Measurements from ENCODE around the gene MECP2.
A peak's percentile ranks its signal among the peaks of the same experiment; 100 is the strongest.

Gene MECP2

DNA sequence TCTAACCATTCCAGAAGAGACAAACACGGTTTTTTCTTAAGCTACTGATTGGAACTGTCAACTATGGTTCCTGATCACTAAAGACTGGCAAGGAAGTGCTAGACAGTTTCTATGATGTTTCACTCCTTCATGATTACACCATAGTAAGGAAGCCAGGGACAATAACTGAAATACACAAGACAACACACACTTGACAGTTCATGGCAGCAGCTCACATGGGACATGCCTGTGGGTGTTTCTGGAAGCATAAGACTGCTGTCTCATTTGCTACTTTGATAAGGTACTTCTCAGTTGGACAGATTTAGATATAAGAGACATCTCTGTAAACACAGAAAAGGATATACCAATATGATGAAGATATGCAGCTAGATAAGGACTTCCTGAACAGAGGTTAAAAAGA is 69.5 kb downstream of the MECP2 start:
- DNase-seq (ENCODE audit: low spot score in 2 of 2) (no peak), ATAC-seq (ENCODE audit: low read depth) (no peak)
- H3K4me1 Mint-ChIP-seq: peaks cover 2% of the 10 kb centered on the region
- H3K4me3 Mint-ChIP-seq: no peak overlapping the region
- no peak overlapping the region for H3K27ac Mint-ChIP-seq
- H3K36me3 Mint-ChIP-seq: peaks cover 8% of the 10 kb centered on the region
- H3K9me3 Mint-ChIP-seq: no peaks in the 10 kb centered on the region
- no peaks in the 10 kb centered on the region for H3K27me3 Mint-ChIP-seq

DNA sequence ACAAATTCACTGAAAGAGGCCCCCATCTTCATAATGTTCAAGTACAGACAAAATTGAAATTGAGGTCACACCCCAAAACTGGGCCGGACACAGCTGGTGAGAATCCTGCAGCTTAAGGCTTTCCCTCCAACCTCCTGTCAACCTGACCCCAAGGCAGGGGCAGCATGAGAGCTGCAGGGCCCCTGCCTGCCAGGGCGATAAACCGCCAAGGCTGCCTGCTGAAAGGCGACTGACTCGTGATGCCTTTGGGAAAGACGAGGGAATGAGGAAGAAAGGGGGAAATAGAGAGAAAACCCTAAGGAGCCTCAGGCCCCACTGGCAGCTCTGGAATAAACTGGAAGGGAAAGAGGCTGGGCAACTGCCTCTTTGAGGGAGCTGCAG is 70.5 kb downstream of the MECP2 start:
- Mint-ChIP-seq H3K27ac (no peak overlapping the region), H3K27me3 (no peaks in the 10 kb centered on the region), H3K4me3 (no peak overlapping the region), H3K36me3 (peaks cover 7% of the 10 kb centered on the region), H3K9me3 (no peaks in the 10 kb centered on the region), H3K4me1 (peaks cover 2% of the 10 kb centered on the region)
- ATAC-seq (ENCODE audit: low read depth) (no peak), DNase-seq (ENCODE audit: low spot score in 2 of 2) (no peak)

GRCh38 chrX:154026136-154027021 is 71.1 kb downstream of the MECP2 start:
- Mint-ChIP-seq H3K9me3 (no peaks in the 10 kb centered on the region), H3K27me3 (no peaks in the 10 kb centered on the region), H3K36me3 (peaks cover 7% of the 10 kb centered on the region), H3K27ac (no peak overlapping the region), H3K4me1 (peaks cover 2% of the 10 kb centered on the region), H3K4me3 (no peak overlapping the region)
- DNase-seq (ENCODE audit: low spot score in 2 of 2): no peak
- ATAC-seq (ENCODE audit: low read depth): no peak

- H3K27me3 Mint-ChIP-seq: no peaks in the 10 kb centered on the region
- peaks cover 5% of the 10 kb centered on the region for H3K4me1 Mint-ChIP-seq
- ATAC-seq (ENCODE audit: low read depth) (no peak), DNase-seq (ENCODE audit: low spot score in 2 of 2) (no peak)
- no peak overlapping the region for H3K27ac Mint-ChIP-seq
- H3K36me3 Mint-ChIP-seq: peaks cover 7% of the 10 kb centered on the region
- H3K4me3 Mint-ChIP-seq: no peak overlapping the region
- no peaks in the 10 kb centered on the region for H3K9me3 Mint-ChIP-seq
Measured at GRCh38 chrX:154025230-154025629, 72.3 kb downstream of the MECP2 start.

DNA sequence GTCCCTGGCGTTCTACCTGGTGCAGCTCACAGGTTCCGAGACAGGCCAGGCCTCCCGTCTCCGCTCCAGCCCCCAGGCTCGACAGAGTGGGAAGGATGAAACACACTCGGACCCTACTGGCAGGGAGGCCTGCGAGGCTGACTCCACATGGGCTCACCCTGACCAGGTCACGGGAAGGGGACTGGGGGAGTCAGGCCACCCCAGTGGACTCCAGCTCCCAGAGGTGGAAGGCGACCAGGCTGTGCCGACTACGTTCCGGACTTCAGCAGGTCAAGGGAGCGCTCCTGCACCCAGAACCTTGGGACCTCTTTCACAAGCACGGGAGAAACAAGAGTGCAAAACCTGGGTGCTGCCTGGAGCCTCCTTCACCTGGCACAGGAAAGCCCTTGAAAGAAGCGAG is 73.2 kb downstream of the MECP2 start:
- DNase-seq (ENCODE audit: low spot score in 2 of 2) (no peak), ATAC-seq (ENCODE audit: low read depth) (no peak)
- H3K4me1 Mint-ChIP-seq: peaks cover 5% of the 10 kb centered on the region
- no peak overlapping the region for H3K4me3 Mint-ChIP-seq
- peaks cover 7% of the 10 kb centered on the region for H3K36me3 Mint-ChIP-seq
- H3K27ac Mint-ChIP-seq: no peak overlapping the region
- no peaks in the 10 kb centered on the region for H3K9me3 Mint-ChIP-seq
- H3K27me3 Mint-ChIP-seq: no peaks in the 10 kb centered on the region

- H3K4me3 Mint-ChIP-seq: no peak overlapping the region
- DNase-seq (ENCODE audit: low spot score in 2 of 2): no peak
- no peak for ATAC-seq (ENCODE audit: low read depth)
Measured at GRCh38 chrX:154023276-154024000, 74.1 kb downstream of the MECP2 start.

DNA sequence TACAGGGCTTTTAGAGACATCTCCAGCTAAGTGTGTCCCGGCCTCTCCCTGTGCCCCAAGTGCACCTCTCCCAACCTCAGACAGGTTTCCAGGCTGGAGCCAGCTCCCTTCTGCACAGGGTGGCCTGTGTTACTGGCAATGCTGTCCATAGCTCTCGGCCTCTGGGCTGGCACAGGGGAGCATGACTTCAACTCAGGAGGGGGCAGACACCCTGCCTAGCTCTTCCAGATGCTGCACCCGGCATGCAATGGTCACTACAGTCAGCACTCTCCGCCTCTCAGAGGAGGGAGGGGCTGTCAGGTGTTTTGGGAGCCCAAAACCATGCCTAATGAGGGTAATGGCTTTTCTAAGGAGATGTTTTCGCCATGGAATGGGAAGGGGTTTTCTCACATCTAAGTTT is 75.4 kb downstream of the MECP2 start:
- Mint-ChIP-seq H3K27me3 (no peaks in the 10 kb centered on the region), H3K9me3 (no peaks in the 10 kb centered on the region), H3K4me3 (no peak overlapping the region), H3K27ac (no peak overlapping the region), H3K36me3 (no peaks in the 10 kb centered on the region), H3K4me1 (peaks cover 5% of the 10 kb centered on the region)
- no peak for DNase-seq (ENCODE audit: low spot score in 2 of 2)
- no peak for ATAC-seq (ENCODE audit: low read depth)

More at GRCh38 chrX:154023276-154024000, 74.1 kb downstream of the MECP2 start:
- H3K27ac Mint-ChIP-seq: no peak overlapping the region
- H3K9me3 Mint-ChIP-seq: no peaks in the 10 kb centered on the region
- H3K27me3 Mint-ChIP-seq: no peaks in the 10 kb centered on the region
- H3K4me1 Mint-ChIP-seq: peaks cover 5% of the 10 kb centered on the region
- H3K36me3 Mint-ChIP-seq: peaks cover 3% of the 10 kb centered on the region

DNA sequence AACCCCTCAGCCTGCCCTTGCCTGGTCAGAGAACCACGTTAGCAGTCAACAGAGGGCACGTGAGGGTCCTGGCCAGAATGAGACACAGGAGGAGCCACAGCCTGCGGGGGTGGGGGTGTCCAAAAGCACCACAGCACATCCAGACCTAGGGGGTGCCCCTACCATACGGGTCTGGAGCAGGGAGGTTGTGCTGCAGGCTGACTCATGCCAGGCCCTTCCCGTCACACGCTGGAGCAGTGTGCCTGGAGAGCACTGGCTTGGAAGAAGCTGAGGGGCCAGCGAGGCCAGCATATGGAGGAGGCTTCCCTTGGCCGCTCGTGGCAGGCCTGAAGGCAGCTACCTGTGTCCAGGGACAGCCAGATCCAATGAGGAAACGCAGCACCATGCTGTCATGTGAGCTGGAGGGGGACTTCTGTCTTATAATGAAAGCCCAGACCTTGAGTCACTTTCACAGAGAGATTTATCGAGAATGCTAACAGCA is 76.3 kb downstream of the MECP2 start:
- Mint-ChIP-seq H3K9me3 (no peaks in the 10 kb centered on the region), H3K4me3 (no peak overlapping the region), H3K27me3 (no peaks in the 10 kb centered on the region), H3K4me1 (peaks cover 5% of the 10 kb centered on the region), H3K27ac (no peak overlapping the region), H3K36me3 (no peaks in the 10 kb centered on the region)
- DNase-seq (ENCODE audit: low spot score in 2 of 2): no peak
- no peak for ATAC-seq (ENCODE audit: low read depth)

DNA sequence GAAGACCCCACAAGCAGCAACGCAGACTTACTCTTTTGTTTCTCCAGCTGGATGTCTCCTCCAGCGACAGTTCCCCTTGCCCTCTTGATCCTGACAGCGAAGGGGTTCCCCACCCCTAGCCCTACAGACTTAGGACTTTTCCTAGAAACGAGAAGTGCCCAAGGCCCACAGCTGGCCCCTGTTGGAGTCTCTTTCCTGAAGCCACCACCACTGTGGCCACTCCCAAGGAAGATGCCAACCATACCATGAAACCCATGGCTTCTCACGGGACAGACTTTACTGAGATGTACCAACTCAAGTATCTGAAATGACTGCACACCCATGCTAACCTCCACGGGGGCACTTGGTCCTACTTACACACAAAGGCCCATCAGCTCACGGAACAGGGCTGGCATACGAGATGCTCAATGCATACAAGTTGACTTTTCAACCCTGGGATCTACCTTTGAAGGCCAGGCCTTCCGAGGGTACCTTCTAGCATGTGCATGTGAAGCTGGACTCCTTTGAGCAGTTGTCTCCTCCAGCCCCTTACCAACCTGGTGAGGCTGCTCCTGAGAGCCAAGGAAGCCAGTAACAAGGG is 76.9 kb downstream of the MECP2 start:
- H3K27me3 Mint-ChIP-seq: no peaks in the 10 kb centered on the region
- H3K4me3 Mint-ChIP-seq: peak overlapping the region; percentile 91
- no peaks in the 10 kb centered on the region for H3K36me3 Mint-ChIP-seq
- DNase-seq (ENCODE audit: low spot score in 2 of 2) (no peak), ATAC-seq (ENCODE audit: low read depth) (no peak)
- no peaks in the 10 kb centered on the region for H3K9me3 Mint-ChIP-seq
- peak overlapping the region; percentile 75 for H3K27ac Mint-ChIP-seq
- peaks cover 9% of the 10 kb centered on the region for H3K4me1 Mint-ChIP-seq

DNA sequence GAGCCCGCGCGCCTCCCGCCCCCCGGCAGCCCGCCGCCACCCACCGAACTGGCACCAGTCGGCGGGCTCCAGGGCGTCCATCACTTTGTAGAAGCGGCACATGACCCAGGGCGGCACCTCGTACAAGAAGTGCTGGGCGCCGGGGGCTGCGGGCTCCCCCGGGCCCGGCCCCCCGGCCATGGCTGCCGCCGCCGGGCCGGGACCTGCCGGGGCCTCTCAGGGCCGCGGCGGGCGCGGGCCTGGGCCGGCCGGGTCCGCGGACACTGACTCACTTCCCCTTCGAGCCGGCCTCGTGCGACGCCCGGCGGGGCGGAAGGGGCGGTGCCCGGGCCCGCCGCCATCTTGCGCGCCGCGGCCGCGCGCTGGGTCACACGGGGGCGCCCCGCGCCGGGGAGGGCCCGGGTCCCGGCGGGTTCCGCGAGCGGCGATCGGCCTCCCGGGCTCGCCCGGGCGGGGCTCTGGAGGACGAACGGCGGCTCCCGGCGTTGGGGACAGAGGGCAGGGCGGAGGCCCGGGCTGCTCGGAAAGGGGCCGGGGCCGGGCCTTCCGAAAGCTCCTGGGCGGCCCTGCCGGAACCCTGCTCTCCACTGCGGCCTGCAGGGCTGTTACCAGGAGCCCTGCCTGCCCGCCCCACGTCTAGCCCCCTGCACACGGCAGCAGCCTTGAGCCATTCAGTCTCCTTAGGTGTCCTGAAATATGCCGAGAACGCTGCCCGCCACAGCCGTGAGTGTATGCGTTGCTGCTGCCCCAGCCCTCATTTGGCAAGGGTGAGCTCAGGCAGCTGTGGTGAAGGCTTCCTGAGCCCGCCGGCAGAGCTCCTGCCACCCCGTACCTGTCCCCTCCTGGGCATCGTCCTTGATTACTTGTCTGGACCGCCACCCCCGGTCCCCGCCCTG is 77.6 kb downstream of the MECP2 start, which contains the start of gene IRAK1:
Gene IRAK1, minus strand, starts transcription at position 270 of the 896 bp plus-strand sequence. Its CDS starts 90 bp downstream, at position 180.
- DNase-seq (ENCODE audit: low spot score in 2 of 2): peak; percentile 24 to 47
- Mint-ChIP-seq H3K27ac (peak within 1 kb of the TSS; percentile 86), H3K9me3 (no peaks in the 10 kb centered on the region), H3K4me1 (peaks cover 11% of the 10 kb centered on the region), H3K4me3 (peak within 1 kb of the TSS; percentile 91), H3K27me3 (no peaks in the 10 kb centered on the region), H3K36me3 (peaks cover 3% of the 10 kb centered on the region)
- ATAC-seq (ENCODE audit: low read depth): peak; percentile 83

DNA sequence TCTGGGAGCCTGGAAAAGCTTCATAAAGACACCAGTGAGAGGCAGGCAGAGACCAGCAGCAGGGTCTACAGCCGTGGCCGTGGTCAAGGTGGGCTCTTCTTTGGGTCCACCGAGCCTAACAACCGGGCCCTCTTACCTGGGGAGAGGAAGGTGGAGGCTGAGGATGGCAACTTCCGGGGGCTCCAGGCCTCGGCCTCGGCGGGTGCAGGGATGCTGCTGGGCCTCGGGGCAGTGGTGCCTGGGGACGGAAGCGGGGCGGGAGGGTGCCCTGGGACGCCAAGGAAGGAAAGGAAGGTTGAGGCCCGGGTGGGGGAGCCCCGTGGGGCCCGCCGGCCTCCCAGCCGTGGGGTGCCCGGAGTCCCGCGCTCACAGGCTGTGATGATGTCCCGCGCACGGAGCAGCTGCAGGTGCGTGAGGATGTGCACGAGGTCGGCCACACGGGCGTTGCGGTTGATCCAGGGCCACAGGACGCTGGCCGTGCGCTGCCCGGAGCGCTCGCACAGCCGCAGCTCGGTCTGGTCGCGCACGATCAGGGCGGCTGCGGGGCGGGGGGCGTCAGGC is 78.4 kb downstream of the MECP2 start:
- peak; percentile 5 for ATAC-seq (ENCODE audit: low read depth)
- Mint-ChIP-seq H3K27me3 (no peaks in the 10 kb centered on the region), H3K4me1 (peaks cover 11% of the 10 kb centered on the region), H3K36me3 (peaks cover 3% of the 10 kb centered on the region), H3K9me3 (no peaks in the 10 kb centered on the region), H3K4me3 (peak overlapping the region; percentile 91), H3K27ac (peak overlapping the region; percentile 86)
- DNase-seq (ENCODE audit: low spot score in 2 of 2): no peak

- ATAC-seq (ENCODE audit: low read depth) (no peak), DNase-seq (ENCODE audit: low spot score in 2 of 2) (no peak)
- H3K36me3 Mint-ChIP-seq: peaks cover 3% of the 10 kb centered on the region
- H3K9me3 Mint-ChIP-seq: no peaks in the 10 kb centered on the region
- peak overlapping the region; percentile 91 for H3K4me3 Mint-ChIP-seq
- H3K27ac Mint-ChIP-seq: peak overlapping the region; percentile 86
- H3K27me3 Mint-ChIP-seq: no peaks in the 10 kb centered on the region
- peaks cover 11% of the 10 kb centered on the region for H3K4me1 Mint-ChIP-seq
Measured at GRCh38 chrX:154018518-154019060, 78.9 kb downstream of the MECP2 start.

All from memory B cell (primary cell).